K562 (cell line): Measurements from ENCODE around the gene WSCD2.

Experiments
- PML ChIP-seq: IDR thresholded peaks from 2 replicates; pipeline ENCODE4 v1.6.1; 2012; ENCODE audit warnings: low read length, inconsistent platforms
- POLR2AphosphoS5 ChIP-seq: IDR thresholded peaks from 2 replicates; pipeline ENCODE4 v1.6.1; 2011; ENCODE audit warnings: mild to moderate bottlenecking, low read depth, low read length, moderate library complexity; ENCODE audit not compliant: control insufficient read depth, insufficient read depth

GRCh38 chr12:108110844-108111243 lies 18.2 kb upstream of the WSCD2 start:
- TF ChIP-seq PML (no peak), POLR2AphosphoS5 (no peak)
